Cardiac fibroblast (primary cell): ENCODE measurements around the gene MBOAT1.

ENCODE experiments used
- DNase-seq, 2 donors: peaks; one replicate each; pipeline versions ENCODE4 v3.0.0 to v3.0.0-alpha.2; 2010; ENCODE audit warnings: low read depth in 2 of 2
- H3K4me3 ChIP-seq, 2 donors: replicated peaks in 1 of 2; 1 replicate in 1 of 2; 2 replicates in 1 of 2; pipeline ENCODE4 v1.5.1; 2011; ENCODE audit warnings: low read depth in 2 of 2, low read length in 2 of 2, mild to moderate bottlenecking in 2 of 2, moderate library complexity in 1 of 2
- CTCF ChIP-seq: IDR thresholded peaks from one replicate; pipeline ENCODE4 v1.5.1; 2011; ENCODE audit warnings: low read depth, mild to moderate bottlenecking, low read length, inconsistent platforms

The MBOAT1 gene

GRCh38 chr6:20198156-20198774 lies 14.0 kb downstream of the MBOAT1 start:
- no peak overlapping the region for H3K4me3 ChIP-seq
- TF ChIP-seq CTCF = no peak
- DNase-seq = no peak

- H3K4me3 ChIP-seq = no peak overlapping the region
- TF ChIP-seq CTCF = no peak
- DNase-seq = no peak
Measured at GRCh38 chr6:20197251-20197650, 15.0 kb downstream of the MBOAT1 start.

GRCh38 chr6:20192625-20193024 lies 19.6 kb downstream of the MBOAT1 start:
- H3K4me3 ChIP-seq = no peak overlapping the region
- no peak for TF ChIP-seq CTCF
- DNase-seq = no peak

- no peak for TF ChIP-seq CTCF
- no peak for DNase-seq
- no peak overlapping the region for H3K4me3 ChIP-seq
Measured at GRCh38 chr6:20191992-20192391, 20.3 kb downstream of the MBOAT1 start.

GRCh38 chr6:20188630-20189075 lies 23.6 kb downstream of the MBOAT1 start:
- no peak overlapping the region for H3K4me3 ChIP-seq
- no peak for TF ChIP-seq CTCF
- DNase-seq = no peak

- TF ChIP-seq CTCF = no peak
- DNase-seq = no peak
- H3K4me3 ChIP-seq = no peak overlapping the region
Measured at GRCh38 chr6:20186981-20187380, 25.3 kb downstream of the MBOAT1 start.

- no peak for TF ChIP-seq CTCF
- no peak for DNase-seq
- no peak overlapping the region for H3K4me3 ChIP-seq
Measured at GRCh38 chr6:20183706-20184105, 28.6 kb downstream of the MBOAT1 start.
